Measurements from ENCODE around the gene IPO9.
"Not testable (repeated sequence)": the region's sequence is repeated elsewhere in the genome, so short reads cannot be mapped to it uniquely, and the experiment has no call there.

Gene IPO9

DNA sequence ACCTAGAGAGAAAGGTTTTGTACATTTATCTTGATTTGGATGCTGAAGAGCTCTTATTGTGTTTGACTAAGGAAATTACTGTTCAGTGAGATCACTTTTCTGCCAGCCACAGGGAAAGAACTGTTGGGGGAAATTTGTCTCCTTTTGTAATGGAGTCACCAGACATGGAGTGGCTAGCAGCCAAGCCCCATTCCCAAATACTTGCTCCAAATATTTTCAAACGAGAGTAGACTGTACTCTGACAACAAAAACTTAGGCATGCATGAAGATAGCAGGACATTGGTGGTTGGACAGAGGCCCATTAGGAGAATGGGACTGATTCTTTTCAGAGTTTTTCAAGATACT, 21.1 kb downstream of the IPO9 start:
- DNase-seq: no peak

DNA sequence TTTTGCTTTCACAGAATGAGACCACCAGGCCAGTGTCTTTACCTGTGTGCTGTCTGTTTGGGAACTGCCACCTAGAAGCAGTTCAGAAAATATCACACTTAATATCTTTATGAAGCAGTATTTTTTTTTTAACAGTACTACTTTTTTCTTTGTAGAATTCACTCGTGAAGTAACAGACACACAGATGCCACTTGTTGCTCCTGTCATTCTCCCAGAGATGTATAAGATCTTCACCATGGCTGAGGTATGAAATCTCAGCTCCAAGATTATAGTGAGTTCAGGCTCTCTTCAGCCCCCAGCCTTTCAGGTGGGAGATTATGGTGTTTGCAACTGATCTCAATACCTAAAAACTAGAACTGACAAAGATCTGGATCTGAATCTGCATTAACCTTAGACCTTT, 23.0 kb downstream of the IPO9 start:
- no peak for DNase-seq

DNA sequence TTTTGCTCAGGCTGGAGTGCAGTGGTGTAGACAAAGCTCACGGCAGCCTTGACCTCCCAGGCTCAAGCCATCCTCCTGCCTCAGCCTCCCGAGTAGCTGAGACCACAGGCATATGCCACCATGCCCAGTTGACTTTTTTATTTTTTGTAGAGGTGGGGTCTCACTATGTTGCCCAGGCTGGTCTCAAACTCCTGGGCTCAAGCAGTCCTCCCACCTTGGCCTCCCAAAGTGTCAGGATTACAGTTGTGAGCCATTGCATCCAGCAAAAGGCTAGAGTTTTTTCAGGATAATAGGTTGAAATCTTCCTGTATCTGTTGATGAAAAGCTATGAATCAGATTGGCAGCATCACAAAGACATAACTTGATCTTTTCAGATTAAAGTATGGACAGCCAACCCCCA, 27.8 kb downstream of the IPO9 start:
- not testable (repeated sequence) for DNase-seq

DNA sequence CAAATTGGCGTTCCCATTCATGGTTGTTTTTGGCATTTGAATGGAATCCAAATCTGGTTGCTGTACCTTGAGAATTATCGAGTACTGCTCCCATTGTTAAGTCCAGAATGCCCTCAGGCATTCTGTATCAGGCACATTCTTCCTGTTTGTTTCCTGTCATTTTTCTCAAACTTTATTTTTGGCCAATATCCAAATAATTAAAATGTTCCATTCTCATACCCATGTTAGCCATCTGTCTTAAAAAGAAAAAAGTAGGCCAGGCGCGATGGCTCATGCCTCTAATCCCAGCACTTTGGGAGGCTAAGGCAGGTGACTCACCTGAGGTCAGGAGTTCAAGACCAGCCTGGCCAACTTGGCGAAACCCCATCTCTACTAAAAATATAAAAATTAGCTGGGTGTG, 30.5 kb downstream of the IPO9 start:
- DNase-seq: no peak

DNA sequence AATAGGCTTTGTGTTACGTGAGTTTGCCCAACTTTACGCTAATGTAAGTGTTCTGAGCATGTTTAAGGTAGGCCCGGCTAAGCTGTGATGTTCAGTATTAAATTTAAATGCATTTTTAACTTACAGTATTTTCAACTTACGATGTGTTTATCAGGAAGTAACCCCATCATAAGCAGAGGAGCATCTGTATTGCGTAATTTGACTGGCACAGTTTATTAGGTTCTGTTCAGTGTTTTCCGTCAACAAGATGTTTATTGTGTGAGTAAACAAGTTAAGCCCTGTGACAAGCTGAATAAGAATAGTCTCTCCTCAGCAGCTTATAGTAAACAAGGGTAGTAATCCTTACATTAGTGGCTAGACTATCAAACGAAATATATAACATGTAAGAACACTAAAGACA, 32.5 kb downstream of the IPO9 start:
- DNase-seq: no peak

DNA sequence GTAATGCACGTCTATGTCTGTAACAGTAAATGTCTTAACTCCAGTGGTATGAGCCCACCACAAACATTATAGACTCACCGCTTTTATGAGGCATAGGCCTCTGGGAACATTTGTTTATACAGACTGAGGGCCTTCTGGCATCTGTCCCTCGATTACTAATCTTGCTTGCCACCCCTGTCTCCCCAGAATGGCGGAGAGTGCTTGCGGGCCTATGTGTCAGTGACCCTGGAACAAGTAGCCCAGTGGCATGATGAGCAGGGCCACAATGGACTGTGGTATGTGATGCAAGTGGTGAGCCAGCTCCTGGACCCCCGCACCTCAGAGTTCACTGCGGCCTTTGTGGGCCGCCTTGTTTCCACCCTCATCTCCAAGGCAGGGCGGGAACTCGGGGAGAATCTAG, 41.4 kb downstream of the IPO9 start:
- DNase-seq: no peak

DNA sequence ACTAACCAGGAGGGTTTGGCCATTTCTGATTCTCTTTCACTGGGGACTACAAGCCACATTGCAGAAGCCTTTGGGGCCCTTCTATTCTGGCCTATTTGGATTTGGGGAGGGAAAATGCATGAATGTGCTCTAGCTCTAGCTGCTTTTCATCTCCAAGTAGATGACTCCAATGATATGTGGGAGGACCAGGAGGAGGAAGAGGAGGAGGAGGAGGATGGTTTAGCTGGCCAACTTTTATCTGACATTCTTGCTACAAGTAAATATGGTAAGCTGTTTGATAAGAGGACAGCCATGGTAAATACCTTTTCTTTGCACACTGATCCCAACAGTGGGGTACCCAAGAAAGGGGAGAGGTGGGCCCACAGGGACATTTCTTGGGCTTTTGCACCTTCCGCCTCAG, 45.7 kb downstream of the IPO9 start:
- DNase-seq: no peak

DNA sequence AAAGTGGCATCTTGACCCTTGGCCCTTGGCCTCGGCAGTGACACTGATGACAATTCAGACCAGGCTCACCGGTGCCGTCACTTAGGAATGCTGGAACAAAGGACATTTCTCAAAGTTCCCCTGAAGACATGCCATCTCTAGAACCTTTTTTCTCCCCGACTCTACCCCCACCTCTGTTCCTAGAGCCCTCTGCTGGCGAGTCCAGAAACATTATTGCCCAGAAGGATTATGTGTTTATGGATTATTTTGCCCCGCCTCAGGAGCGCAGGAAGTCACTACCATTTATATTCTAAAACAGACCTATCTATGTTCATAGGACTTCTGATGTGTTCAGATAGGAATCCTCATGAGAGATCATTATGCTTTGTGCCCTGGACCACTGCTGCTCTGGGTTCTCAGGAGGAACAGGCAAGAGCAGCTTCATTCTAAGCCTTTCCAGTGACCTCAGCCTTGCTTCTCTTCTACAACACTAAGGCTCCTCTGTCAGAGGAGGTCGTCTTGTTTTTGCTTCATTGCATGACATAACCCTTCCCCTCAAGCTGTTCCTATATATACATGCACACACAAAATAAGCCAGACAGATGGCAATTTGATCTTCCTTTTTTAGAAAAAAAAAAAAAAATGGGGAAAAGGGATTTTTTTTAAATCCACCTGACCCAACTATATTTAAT, 47.3 kb downstream of the IPO9 start:
- DNase-seq: no peak

DNA sequence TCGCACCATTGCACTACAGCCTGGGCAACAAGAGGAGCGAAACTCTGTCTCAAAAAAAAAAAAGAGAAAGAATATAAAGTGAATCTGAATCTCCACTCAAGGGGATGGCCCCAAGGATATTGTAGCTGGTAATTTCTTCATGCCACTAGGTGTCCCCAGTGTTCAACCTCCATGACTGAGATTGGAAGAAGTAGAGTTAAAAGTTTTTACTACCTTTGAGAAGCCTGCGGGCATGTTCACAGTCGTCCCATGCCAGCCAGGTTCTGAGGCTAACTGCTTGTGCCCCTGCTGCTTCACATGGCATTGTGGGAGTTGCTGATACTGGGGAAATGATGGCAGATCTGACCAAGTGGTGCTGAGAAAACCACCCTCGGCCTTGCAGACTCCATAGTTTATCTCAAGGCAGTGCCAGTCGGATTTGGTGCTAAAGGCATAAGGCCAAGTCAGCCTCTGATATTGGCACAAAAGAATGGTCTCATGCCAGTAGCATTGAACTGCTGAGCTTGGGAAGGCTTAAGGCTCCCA, 49.0 kb downstream of the IPO9 start:
- no peak for DNase-seq

DNA sequence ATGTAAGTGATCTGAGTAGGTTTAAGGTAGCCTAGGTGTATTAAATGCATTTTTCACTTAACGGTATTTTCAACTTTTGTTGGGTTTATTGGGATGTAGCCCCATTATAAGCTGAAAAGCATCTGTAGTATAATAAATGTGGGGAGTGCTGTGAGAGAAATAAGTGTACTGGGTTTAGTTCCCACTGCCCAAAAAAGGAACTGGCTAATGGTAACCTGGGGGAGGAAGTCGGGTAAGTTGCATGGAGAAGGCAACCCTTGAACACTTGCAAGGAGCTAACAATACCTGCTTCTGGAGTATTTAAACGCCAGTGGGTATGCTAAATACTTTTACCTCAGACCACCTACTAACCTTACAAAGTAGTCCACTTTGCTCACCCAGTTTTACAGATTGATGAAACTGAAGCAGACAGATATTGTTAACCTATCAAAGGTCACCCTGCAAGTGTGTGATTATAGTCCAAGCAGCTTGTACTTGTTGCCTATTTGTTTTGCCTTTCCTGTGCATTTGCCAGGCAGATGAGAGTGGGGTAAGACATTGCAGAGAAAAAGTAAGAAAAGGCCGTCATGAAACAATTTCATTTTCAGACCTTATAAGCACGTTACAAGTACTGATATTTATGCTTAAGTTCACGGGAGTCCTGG, 52.1 kb downstream of the IPO9 start:
- DNase-seq: no peak

DNA sequence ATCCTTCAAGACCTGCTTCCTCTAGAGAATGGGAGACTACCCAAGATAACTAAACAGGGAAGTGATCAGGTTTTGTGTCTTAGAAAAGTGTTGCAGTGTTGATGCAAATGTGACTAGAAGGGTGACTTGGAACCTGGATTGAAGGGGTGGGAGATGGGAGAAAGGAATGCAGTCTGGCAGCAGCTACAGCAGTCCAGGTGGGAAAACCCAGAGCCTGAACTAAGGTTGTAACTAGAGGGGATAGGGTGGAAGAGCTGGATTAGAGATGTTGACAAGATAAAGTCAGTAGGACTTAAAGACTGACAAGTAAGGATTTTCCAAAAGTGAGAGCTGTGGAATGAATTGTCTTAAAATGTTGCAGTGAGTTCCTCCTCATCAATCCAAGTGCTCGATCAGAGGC, 52.7 kb downstream of the IPO9 start:
- no peak for DNase-seq

DNA sequence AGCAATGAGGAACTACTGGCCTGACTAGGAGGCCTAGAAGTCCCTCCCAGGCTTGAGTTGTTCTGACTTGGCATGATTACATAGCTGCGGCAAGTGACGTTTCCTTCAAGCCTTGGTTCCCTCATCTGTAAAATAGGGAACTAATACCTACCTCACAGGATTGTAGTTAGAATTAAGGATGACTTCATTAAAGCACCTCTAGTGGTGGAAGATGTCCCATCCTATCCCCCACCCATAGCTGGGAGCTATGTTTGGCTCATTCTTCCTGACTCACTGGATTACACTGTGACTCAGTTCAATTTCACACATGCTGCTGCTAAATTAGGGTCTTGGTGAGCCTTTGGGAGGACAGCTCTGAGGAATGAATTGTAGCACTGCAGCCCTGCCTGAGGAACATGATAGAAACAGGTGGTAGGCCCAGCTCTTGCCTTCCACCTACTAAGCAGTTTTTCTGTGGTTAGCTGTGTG, 53.7 kb downstream of the IPO9 start:
- DNase-seq: no peak

DNA sequence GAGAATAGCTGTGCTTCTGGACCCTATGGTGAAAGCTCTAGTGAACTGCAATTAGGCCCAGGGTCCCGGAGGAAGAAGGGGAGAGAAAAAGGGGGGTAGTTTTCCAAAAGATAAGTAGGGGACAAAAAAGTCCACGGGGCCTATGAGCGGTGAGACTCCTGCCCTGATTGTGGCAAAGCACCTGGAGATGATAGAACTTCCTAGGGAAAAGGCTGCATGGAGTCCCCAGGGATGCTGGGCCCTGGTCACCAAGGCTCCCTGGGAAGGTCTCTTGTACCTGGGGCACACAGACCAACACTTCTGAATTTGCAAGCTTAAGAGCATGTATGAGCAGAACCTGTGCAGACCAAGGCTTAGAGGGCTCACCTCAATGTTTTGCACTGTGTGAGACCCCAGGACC, 54.3 kb downstream of the IPO9 start:
- no peak for DNase-seq

DNA sequence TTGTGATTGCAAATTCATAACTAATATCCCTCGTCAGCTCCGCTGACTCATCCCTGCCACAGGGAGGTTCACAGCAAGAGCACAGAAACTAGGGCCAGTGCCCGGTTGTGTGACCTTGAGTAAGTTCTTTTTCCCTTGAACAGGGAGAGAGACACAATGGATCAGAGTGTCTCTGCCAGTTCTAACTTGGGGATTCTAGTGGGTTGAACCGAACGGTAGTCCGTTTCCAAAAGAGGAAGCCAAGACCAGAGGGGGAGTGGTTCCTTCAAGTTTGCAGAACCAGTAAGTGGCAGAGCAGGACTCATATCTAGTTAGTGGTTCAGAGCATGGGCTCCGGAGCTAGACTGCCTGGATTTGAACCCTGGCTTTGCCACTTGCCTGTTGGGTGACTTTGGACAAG, 54.8 kb downstream of the IPO9 start:
- DNase-seq: no peak

DNA sequence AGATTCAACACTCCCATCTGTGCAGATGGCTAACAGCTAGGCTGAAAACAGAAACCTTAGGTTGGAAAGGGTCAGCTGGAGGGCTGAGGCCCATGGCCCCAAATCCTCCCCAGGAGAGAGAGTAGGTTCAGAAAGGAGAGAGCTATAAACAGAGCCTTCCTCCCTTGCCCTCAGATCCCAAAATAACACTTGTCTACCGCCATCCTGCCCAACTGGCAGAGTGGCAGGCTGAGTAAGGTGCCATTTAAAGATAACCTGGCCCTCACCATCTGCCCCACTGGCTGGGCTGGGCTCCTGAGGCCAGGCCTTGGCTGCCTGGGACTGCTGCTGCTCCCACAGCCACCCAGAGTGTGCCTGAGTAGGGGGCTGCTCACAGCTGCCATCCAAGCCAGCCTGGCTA, 55.5 kb downstream of the IPO9 start:
- no peak for DNase-seq

DNA sequence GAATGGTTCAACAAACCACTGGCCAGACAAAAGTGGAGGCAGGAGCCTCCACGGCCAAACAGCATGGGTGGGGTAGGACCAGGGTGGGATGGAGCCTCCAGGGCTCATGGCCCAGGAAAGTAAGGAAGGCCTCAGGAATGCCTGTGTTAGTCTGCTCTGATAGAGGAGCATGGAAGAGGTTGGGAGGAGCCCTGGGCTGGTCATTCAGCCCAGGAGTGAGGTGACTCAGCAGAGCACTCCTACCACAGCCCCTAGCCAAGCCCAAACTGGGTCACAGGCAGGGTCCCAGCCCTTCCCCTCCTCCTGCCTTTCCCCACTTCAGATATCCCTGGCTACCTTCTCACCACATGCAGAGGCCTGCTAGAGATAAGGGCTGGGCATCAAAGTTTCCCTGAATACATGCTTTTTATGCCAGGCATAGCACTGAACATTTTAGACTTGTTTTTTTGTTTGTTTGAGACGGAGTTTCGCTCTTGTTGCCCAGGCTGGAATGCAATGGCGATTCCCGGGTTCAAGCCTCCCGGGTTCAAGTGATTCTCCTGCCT, 56.6 kb downstream of the IPO9 start:
- DNase-seq: no peak

DNA sequence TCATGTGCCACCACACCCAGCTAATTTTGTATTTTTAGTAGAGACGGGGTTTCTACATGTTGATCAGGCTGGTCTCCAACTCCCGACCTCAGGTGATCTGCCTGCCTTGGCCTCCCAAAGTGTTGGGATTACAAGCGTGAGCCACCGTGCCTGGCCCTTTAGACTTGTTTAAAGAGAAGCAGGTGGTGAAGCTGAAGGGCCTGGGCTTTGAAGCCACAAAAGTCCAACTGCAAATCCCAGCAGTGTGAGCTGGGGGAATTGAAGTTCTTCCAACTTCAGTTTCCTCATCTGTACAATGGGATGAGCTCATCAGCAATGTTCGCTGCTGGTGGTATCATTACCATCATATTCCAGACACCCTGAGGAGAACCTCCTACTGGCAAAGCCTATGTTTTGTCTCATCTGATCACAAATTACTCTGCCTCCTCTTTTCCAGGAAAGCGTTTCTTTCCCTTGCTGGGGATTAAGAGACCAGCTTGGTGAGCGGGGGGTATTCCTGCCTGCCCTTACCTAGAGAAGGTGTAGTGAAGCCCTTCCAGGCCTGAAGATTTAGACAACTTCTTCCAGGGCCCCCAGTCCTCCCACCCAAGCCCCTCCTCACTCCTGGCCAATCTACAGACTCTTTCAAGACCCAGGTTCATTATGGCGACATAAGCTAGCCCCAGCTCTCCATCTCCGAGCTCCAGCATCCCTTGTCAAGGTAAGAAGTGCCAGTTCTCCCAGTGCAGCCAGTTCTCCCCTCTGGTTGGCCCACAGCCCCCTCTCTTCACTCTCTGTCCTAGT, 57.3 kb downstream of the IPO9 start:
- no peak for DNase-seq

DNA sequence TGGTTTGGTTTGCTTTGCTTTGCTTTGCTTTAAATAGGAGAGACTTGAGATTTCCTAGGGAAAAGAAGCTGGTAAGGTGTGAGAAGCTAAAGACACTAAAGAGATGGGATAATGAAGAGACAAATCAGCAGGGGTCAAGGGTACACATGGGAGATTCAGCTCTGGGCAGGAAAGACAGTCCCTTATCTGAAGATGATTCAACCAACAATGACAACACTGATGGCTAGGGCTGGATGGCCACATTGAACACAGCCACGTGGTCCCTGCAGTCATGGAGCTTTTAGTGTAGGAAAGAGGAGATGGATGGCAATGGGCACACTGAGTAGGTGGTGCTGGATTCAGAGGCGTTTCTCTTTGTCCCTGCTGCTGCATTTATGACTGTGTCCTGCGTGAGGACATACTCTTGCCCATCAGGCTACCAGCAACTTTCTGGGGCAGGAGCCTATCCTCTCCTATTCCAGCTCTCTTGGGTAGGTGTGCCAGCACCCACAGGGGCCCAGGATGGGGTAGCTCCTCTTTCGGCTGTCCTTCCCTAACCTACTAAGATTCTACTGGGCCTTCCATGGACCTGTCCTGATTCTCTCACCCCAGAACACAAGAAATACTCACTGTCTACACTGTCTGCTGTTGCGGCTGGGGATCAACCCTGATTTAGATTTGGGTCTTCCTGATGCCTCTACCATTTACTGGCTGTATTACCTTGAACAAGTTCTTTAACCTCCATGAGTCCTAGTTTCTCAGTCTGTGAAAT, 58.3 kb downstream of the IPO9 start:
- no peak for DNase-seq

DNA sequence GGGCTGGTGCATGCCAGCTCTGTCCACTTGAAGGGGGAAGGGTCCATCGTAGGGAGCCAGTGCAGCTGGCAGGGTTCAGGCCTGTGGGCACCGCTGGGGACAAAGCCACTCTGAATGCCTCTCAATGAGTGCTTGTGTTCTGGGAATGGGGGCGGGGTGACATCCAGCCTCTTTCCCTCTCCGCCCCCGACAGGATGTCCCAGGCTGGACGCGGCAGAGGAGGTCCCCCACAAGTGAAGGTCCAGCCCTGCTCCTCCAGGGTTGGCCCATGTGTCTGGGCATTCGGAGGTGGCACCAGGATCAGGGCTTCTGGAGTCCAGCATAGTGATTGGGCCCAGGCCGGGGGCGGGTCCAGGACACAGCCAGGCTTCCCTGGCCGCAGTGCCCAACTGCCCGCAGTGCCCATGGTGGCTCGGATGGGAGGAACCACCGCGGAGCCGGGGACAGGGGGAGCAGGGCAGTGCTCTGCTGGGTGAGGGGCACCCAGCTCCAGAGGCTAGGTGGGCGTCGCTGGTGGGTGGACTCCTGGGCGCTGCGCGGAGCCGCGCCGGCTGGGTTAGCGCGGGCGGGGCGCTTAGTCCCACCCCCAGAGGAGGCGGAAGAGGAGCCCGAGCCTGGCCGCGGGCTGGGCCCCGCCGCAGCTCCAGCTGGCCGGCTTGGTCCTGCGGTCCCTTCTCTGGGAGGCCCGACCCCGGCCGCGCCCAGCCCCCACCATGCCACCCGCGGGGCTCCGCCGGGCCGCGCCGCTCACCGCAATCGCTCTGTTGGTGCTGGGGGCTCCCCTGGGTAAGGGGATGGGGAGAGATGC, 59.5 kb downstream of the IPO9 start, which contains the start of gene SHISA4:
Gene SHISA4 (plus strand): TSS at position 617 of the 808 bp plus-strand sequence. CDS start 97 bp downstream, at position 714.
- DNase-seq: no peak

DNA sequence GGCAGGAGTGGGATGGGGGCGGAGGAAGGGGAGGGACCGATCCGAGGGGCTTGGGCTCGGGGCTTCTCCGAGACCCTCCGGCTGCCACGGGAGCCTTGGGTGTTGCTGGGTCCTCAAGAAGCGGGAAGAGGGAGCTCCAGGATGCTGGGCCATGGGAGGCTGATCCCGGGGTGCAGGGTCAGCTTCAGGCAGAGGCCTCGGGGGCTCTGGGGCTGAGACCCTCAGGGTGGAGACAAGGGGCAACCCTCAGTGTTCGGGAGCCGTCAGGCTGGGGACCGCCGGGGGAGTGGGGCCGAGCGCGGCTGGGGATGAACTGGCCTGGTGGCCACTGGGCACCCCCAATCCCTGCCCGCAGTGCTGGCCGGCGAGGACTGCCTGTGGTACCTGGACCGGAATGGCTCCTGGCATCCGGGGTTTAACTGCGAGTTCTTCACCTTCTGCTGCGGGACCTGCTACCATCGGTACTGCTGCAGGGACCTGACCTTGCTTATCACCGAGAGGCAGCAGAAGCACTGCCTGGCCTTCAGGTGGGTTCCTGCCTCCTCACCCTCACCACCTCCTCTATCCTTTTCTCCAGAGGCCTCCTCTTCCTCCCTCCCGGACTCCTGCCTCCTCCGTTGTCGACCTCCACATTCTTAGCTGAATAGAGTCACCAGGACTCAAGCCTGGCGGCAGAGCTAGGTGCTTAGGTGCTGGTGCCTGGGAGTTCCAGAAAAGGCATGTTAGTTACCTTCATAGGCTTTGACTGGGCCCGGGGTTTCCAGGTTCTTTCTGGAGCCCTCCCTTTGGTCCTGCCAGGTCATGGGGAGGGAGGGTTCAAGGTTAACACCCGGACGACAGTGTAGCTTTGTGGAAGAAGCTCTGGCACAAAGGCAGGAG, 60.4 kb downstream of the IPO9 start:
- no peak for DNase-seq

DNA sequence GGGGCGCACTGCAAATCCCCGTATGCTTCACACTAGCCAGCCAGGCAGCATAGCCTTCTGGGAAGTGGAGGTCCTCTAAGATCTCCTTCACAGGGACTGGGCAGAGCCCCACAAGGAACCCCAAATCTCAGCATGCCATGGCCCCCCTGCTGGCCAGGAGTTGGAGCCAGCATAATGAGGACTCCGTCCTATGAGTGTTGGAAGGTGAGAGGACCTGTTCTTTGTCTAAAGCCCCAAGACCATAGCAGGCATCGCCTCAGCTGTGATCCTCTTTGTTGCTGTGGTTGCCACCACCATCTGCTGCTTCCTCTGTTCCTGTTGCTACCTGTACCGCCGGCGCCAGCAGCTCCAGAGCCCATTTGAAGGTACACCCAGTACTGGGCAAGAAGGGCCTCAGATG, 61.3 kb downstream of the IPO9 start:
- no peak for DNase-seq

All from NCI-H446 treated with DMSO at 0.1 percent for 48 hours (cell line).